K562 (cell line): ENCODE data around the gene VRK3.

ENCODE experiments used
- CTCF ChIP-seq, 3 experiments: IDR thresholded peaks in 2 of 3; conservative IDR thresholded peaks in 1 of 3; 2 replicates each; pipeline ENCODE4 v1.5.1; 2011 to 2012; ENCODE audit warnings: low read length in 3 of 3, mild to moderate bottlenecking in 3 of 3, control low read depth in 2 of 3, improper control_type of control experiment in 1 of 3, inconsistent platforms in 1 of 3, low read depth in 1 of 3, mixed read lengths in 1 of 3, moderate library complexity in 1 of 3; ENCODE audit not compliant: insufficient read depth in 2 of 3
- HMG20A ChIP-seq: fragments of 450-650 bp; formaldehyde crosslinking; conservative IDR thresholded peaks from 2 replicates; pipeline ENCODE4 v1.4.0; 2020; ENCODE audit warnings: mild to moderate bottlenecking, mixed read lengths
- L3MBTL2 ChIP-seq: fragments of 450-650 bp; IDR thresholded peaks from 2 replicates; pipeline ENCODE4 v1.6.1; 2016; ENCODE audit warnings: mild to moderate bottlenecking, moderate library complexity
- OTX1 ChIP-seq: fragments of 450-650 bp; formaldehyde crosslinking; IDR thresholded peaks from 2 replicates; pipeline ENCODE4 v1.4.0; 2022; ENCODE audit warnings: mild to moderate bottlenecking
- POLR2A ChIP-seq: fragments of 450-650 bp; conservative IDR thresholded peaks from 2 replicates; pipeline ENCODE4 v1.6.1; 2016
- SIN3A ChIP-seq, 2 experiments: fragments of 150-350 bp in 1 of 2; IDR thresholded peaks; 2 replicates each; pipeline ENCODE4 v1.6.1; 2011 to 2016; ENCODE audit warnings: borderline replicate concordance in 2 of 2, low read depth in 2 of 2, low read length in 2 of 2, mild to moderate bottlenecking in 2 of 2, moderate library complexity in 2 of 2; ENCODE audit not compliant: control insufficient read depth in 1 of 2
- TBL1XR1 ChIP-seq, 2 experiments: IDR thresholded peaks; 2 replicates each; pipeline ENCODE4 v1.6.1; 2012; ENCODE audit warnings: improper control_type of control experiment in 2 of 2, low read length in 2 of 2, mild to moderate bottlenecking in 1 of 2
- TEAD4 ChIP-seq, 2 experiments: sonication (generic) in 1 of 2; formaldehyde crosslinking in 1 of 2; IDR thresholded peaks; 2 replicates each; pipeline versions ENCODE4 v1.6.1 to v1.8.0; 2012 to 2022; ENCODE audit warnings: borderline replicate concordance in 1 of 2, inconsistent platforms in 1 of 2, low read length in 1 of 2, mild to moderate bottlenecking in 1 of 2, missing genetic modification reagents in 1 of 2
- ZFX ChIP-seq: sonication (generic); formaldehyde crosslinking; IDR thresholded peaks from 2 replicates; pipeline ENCODE4 v1.8.0; 2022; ENCODE audit warnings: mild to moderate bottlenecking, missing genetic modification reagents, moderate library complexity
- ZNF324 ChIP-seq: fragments of 250-450 bp; sonication (Bioruptor Pico); IDR thresholded peaks from 2 replicates; pipeline ENCODE4 v1.4.0; 2020; ENCODE audit warnings: mild to moderate bottlenecking
- ZZZ3 ChIP-seq: fragments of 450-650 bp; IDR thresholded peaks from 2 replicates; pipeline ENCODE4 v1.6.1; 2016; ENCODE audit warnings: antibody characterized with exemption, mild to moderate bottlenecking, moderate library complexity

- TF ChIP-seq TEAD4 (IDR thresholded peaks at IDR 0.05; ENCODE audit: low read length), result no peak
- no peak for TF ChIP-seq TEAD4 (CRISPR knock-in tag; IDR thresholded peaks at IDR 0.05; ENCODE audit: borderline replicate concordance)
- TF ChIP-seq SIN3A (IDR thresholded peaks at IDR 0.05; ENCODE audit: borderline replicate concordance in 2 of 2, control insufficient read depth in 1 of 2, low read depth in 2 of 2, low read length in 2 of 2), result no peak
- TF ChIP-seq OTX1, result no peak
- TF ChIP-seq ZNF324, result no peak
- no peak for TF ChIP-seq POLR2A
- no peak for TF ChIP-seq L3MBTL2
- no peak for TF ChIP-seq ZZZ3
- no peak for TF ChIP-seq ZFX
- TF ChIP-seq TBL1XR1 (IDR thresholded peaks at IDR 0.05; ENCODE audit: low read length in 2 of 2), result no peak
- no peak for TF ChIP-seq CTCF (IDR thresholded peaks at IDR 0.05 in 2 of 3, conservative IDR thresholded peaks at IDR 0.05 in 1 of 3; ENCODE audit: insufficient read depth in 2 of 3, low read depth in 1 of 3, low read length in 3 of 3)
- no peak for TF ChIP-seq HMG20A (CRISPR knock-in tag)
These were observed 88.6 kb downstream of the VRK3 start for GRCh38 chr19:49936549-49936948.
